ENCODE data around the gene EPS8L2.

EPS8L2 gene

GRCh38 chr11:702462-703461 is 3.3 kb upstream of the EPS8L2 start:
- DNase-seq (ENCODE audit: insufficient read length, low spot score) (no peak), FAIRE-seq (no peak)

- DNase-seq (ENCODE audit: insufficient read length, low spot score) (no peak), FAIRE-seq (no peak)
Measured at GRCh38 chr11:703506-703905, 2.5 kb upstream of the EPS8L2 start.

GRCh38 chr11:704228-704674 is 1.8 kb upstream of the EPS8L2 start:
- DNase-seq (ENCODE audit: insufficient read length, low spot score) (no peak), FAIRE-seq (no peak)

- FAIRE-seq (no peak), DNase-seq (ENCODE audit: insufficient read length, low spot score) (no peak)
Measured at GRCh38 chr11:704781-705645, 1.0 kb upstream of the EPS8L2 start.

- FAIRE-seq (no peak), DNase-seq (ENCODE audit: insufficient read length, low spot score) (no peak)
Measured at GRCh38 chr11:706439-706956, 467 bp downstream of the EPS8L2 start.

- no peak for FAIRE-seq
- no peak for DNase-seq (ENCODE audit: insufficient read length, low spot score)
Measured at GRCh38 chr11:706957-707816, 1.2 kb downstream of the EPS8L2 start.

- DNase-seq (ENCODE audit: insufficient read length, low spot score) (no peak), FAIRE-seq (no peak)
Measured at GRCh38 chr11:707817-708420, 1.9 kb downstream of the EPS8L2 start.

- no peak for FAIRE-seq
- no peak for DNase-seq (ENCODE audit: insufficient read length, low spot score)
Measured at GRCh38 chr11:708511-708910, 2.5 kb downstream of the EPS8L2 start.

- DNase-seq (ENCODE audit: insufficient read length, low spot score), result no peak
- no peak for FAIRE-seq
Measured at GRCh38 chr11:709109-709997, 3.3 kb downstream of the EPS8L2 start.

GRCh38 chr11:714436-714835 is 8.4 kb downstream of the EPS8L2 start:
- DNase-seq (ENCODE audit: insufficient read length, low spot score), result no peak
- no peak for FAIRE-seq

- no peak for DNase-seq (ENCODE audit: insufficient read length, low spot score)
- no peak for FAIRE-seq
Measured at GRCh38 chr11:719214-720016, 13.4 kb downstream of the EPS8L2 start.

- no peak for FAIRE-seq
- no peak for DNase-seq (ENCODE audit: insufficient read length, low spot score)
Measured at GRCh38 chr11:720017-720641, 14.1 kb downstream of the EPS8L2 start.

- FAIRE-seq, result no peak
- no peak for DNase-seq (ENCODE audit: insufficient read length, low spot score)
Measured at GRCh38 chr11:720642-721246, 14.7 kb downstream of the EPS8L2 start.

- FAIRE-seq, result no peak
- DNase-seq (ENCODE audit: insufficient read length, low spot score), result no peak
Measured at GRCh38 chr11:721247-721740, 15.3 kb downstream of the EPS8L2 start.

GRCh38 chr11:721741-722345 is 15.8 kb downstream of the EPS8L2 start:
- no peak for FAIRE-seq
- DNase-seq (ENCODE audit: insufficient read length, low spot score), result no peak

GRCh38 chr11:722346-722811 is 16.3 kb downstream of the EPS8L2 start:
- FAIRE-seq (no peak), DNase-seq (ENCODE audit: insufficient read length, low spot score) (no peak)
